K562 (cell line): ENCODE data around the gene MTERF4. TPM values are rescaled to one million over a fixed set of nuclear protein-coding genes. Genes with fewer than 3 reads are reported as not detected.

Experiments used
- ATF2 ChIP-seq: sonication (generic); formaldehyde crosslinking; IDR thresholded peaks from 2 replicates; pipeline ENCODE4 v1.8.1; 2022; ENCODE audit warnings: missing genetic modification reagents
- ATF4 ChIP-seq: fragments of 450-650 bp; formaldehyde crosslinking; IDR thresholded peaks from 2 replicates; pipeline ENCODE4 v1.4.0; 2022; ENCODE audit warnings: mild to moderate bottlenecking, moderate library complexity
- CBFA2T3 ChIP-seq: fragments of 450-650 bp; IDR thresholded peaks from 2 replicates; pipeline ENCODE4 v1.6.1; 2017
- ESRRA ChIP-seq: fragments of 450-650 bp; IDR thresholded peaks from 2 replicates; pipeline ENCODE4 v1.6.1; 2014; ENCODE audit warnings: low read depth, mild to moderate bottlenecking, moderate library complexity, borderline replicate concordance
- HDAC6 ChIP-seq: IDR thresholded peaks from 2 replicates; pipeline ENCODE4 v1.6.1; 2012; ENCODE audit warnings: low read depth, mild to moderate bottlenecking, control low read depth, inconsistent platforms, low read length, moderate library complexity
- JUN ChIP-seq, 2 experiments: sonication (generic) in 1 of 2; formaldehyde crosslinking in 1 of 2; IDR thresholded peaks; 2 replicates each; pipeline versions ENCODE4 v1.6.1 to v1.8.0; 2012 to 2022; ENCODE audit warnings: borderline replicate concordance in 2 of 2, mild to moderate bottlenecking in 2 of 2, improper control_type of control experiment in 1 of 2, low read depth in 1 of 2, low read length in 1 of 2, missing genetic modification reagents in 1 of 2
- KLF6 ChIP-seq: fragments of 250-450 bp; sonication (Bioruptor Pico); IDR thresholded peaks from 2 replicates; pipeline ENCODE4 v1.4.0; 2020; ENCODE audit warnings: mild to moderate bottlenecking, moderate library complexity, borderline replicate concordance
- MAZ ChIP-seq, 2 experiments: fragments of 450-650 bp in 1 of 2; sonication (generic) in 1 of 2; formaldehyde crosslinking; IDR thresholded peaks in 1 of 2; conservative IDR thresholded peaks in 1 of 2; 2 replicates each; pipeline versions ENCODE4 v1.4.0 to v1.5.0; 2020; ENCODE audit warnings: mild to moderate bottlenecking in 1 of 2, missing genetic modification reagents in 1 of 2
- MNT ChIP-seq, 2 experiments: fragments of 450-650 bp; conservative IDR thresholded peaks; 2 replicates each; pipeline ENCODE4 v1.6.1; 2017; ENCODE audit warnings: mild to moderate bottlenecking in 2 of 2, moderate library complexity in 2 of 2
- TEAD1 ChIP-seq, 2 experiments: fragments of 450-650 bp in 1 of 2; sonication (generic) in 1 of 2; formaldehyde crosslinking; IDR thresholded peaks; 2 replicates each; pipeline versions ENCODE4 v1.4.0 to v1.8.0; 2020 to 2022; ENCODE audit warnings: mild to moderate bottlenecking in 2 of 2, missing genetic modification reagents in 1 of 2
- THRB ChIP-seq: fragments of 450-650 bp; formaldehyde crosslinking; conservative IDR thresholded peaks from 2 replicates; pipeline ENCODE4 v1.4.0; 2022; ENCODE audit warnings: mild to moderate bottlenecking, missing genetic modification characterization
- TRIM28 ChIP-seq: fragments of 450-650 bp; IDR thresholded peaks from 2 replicates; pipeline ENCODE4 v1.6.1; 2017
- YBX1 ChIP-seq: fragments of 450-650 bp; IDR thresholded peaks from 2 replicates; pipeline ENCODE4 v1.7.1; 2016; ENCODE audit warnings: mild to moderate bottlenecking
- ZBTB2 ChIP-seq: fragments of 450-650 bp; IDR thresholded peaks from 2 replicates; pipeline ENCODE4 v1.6.1; 2016; ENCODE audit warnings: antibody characterized with exemption
- ZNF431 ChIP-seq: sonication (generic); formaldehyde crosslinking; IDR thresholded peaks from 2 replicates; pipeline ENCODE4 v1.8.0; 2022; ENCODE audit warnings: mild to moderate bottlenecking, missing genetic modification reagents
- ZNF507 ChIP-seq: conservative IDR thresholded peaks from 2 replicates; pipeline ENCODE4 v1.6.1; 2017; ENCODE audit warnings: missing genetic modification characterization, missing compliant biosample characterization
- ZNF740 ChIP-seq, 3 experiments: fragments of 200-800 bp in 1 of 3; sonication (Bioruptor generic) in 1 of 3; sonication (generic) in 1 of 3; formaldehyde crosslinking in 1 of 3; IDR thresholded peaks; 2 replicates each; pipeline versions ENCODE4 v1.6.1 to v1.8.0; 2016 to 2022; ENCODE audit warnings: mild to moderate bottlenecking in 2 of 3, missing compliant biosample characterization in 2 of 3, missing genetic modification characterization in 2 of 3, missing genetic modification reagents in 1 of 3
- ZNF75A ChIP-seq: fragments of 450-650 bp; formaldehyde crosslinking; IDR thresholded peaks from 2 replicates; pipeline ENCODE4 v1.4.0; 2020; ENCODE audit warnings: mild to moderate bottlenecking
- polyA plus RNA-seq, 8 experiments: library from polyadenylated mRNA; depleted of rRNA in 4 of 8; stranded (reverse) in 5 of 8; unstranded in 3 of 8; fragments of >200 nt; fragmentation: Nextera tagmentation in 2 of 8; fragmentation: Illumina TruSeq in 1 of 8; extraction: Ambion mirVana in 2 of 8; extraction: Trizol in 1 of 8; gene quantifications; 2 replicates each; pipeline versions ENCODE4 v1.2.1 to v1.2.3, GENCODE V29; 2011 to 2014; ENCODE audit warnings: inconsistent platforms in 1 of 8, missing spikeins in 1 of 8
- total RNA-seq, 7 experiments: library from RNA; depleted of rRNA in 6 of 7; stranded (reverse); fragments of >200 nt in 6 of 7; fragmentation: Illumina TruSeq in 2 of 7; extraction: Trizol in 2 of 7; gene quantifications; 2 replicates each; pipeline versions ENCODE4 v1.2.1 to v1.2.3, GENCODE V29; 2011 to 2021; ENCODE audit warnings: low replicate concordance in 1 of 7

MTERF4 gene
- total and polyA plus RNA-seq, 9 of the 15 experiments (the other 6 are each of a cell fraction or from before 2014, with no cell fraction given): 15.3 to 29.6 (median 21.2) TPM

GRCh38 chr2:241148891-241149674 is 47.0 kb upstream of the MTERF4 start, which contains the start of gene PASK (continued):
- TF ChIP-seq MAZ (CRISPR knock-in tag; conservative IDR thresholded peaks at IDR 0.05 in 1 of 2, IDR thresholded peaks at IDR 0.05 in 1 of 2) (no peak; a peak in 1 of 4 replicates), TRIM28 (no peak), ZNF740 (CRISPR knock-in tag; IDR thresholded peaks at IDR 0.05) (no peak), ZNF740 (tag; IDR thresholded peaks at IDR 0.05) (no peak), MNT (conservative IDR thresholded peaks at IDR 0.05) (peak in 1 of 2 experiments; percentile 56; a peak in 2 of 4 replicates), KLF6 (CRISPR knock-in tag) (no peak), HDAC6 (no peak), TEAD1 (CRISPR knock-in tag; IDR thresholded peaks at IDR 0.05) (no peak), JUN (IDR thresholded peaks at IDR 0.05; ENCODE audit: borderline replicate concordance, low read depth, low read length) (no peak), JUN (CRISPR knock-in tag; IDR thresholded peaks at IDR 0.05; ENCODE audit: borderline replicate concordance) (no peak), ESRRA (no peak), THRB (CRISPR knock-in tag) (no peak), CBFA2T3 (no peak), ATF2 (no peak), ATF4 (CRISPR knock-in tag) (no peak), ZNF431 (CRISPR knock-in tag) (no peak; the same call in 1 of the 2 replicates), ZBTB2 (no peak), YBX1 (no peak), ZNF507 (tag) (no peak), ZNF75A (no peak)
